Memory B cell (primary cell): ENCODE data around the gene RTP4.
A peak's percentile ranks its signal among the peaks of the same experiment; 100 is the strongest.

Experiments
- ATAC-seq: fragments of 150-1000 bp; cut with Tn5 transposase; 2 replicates; pipeline ENCODE4 v1.10.0; 2021; ENCODE audit warnings: low read depth, mild to moderate bottlenecking, moderate library complexity
- DNase-seq, 2 donors: peaks; one replicate each; pipeline ENCODE4 v3.0.0; 2022; ENCODE audit warnings: low spot score in 2 of 2
- H3K27ac Mint-ChIP-seq: one replicate; pipeline ENCODE4 v1.8.0; 2022; ENCODE audit warnings: mild to moderate bottlenecking, moderate library complexity, mixed read lengths
- H3K27me3 Mint-ChIP-seq: one replicate; pipeline ENCODE4 v1.8.0; 2022; ENCODE audit warnings: mixed read lengths
- H3K36me3 Mint-ChIP-seq: one replicate; pipeline ENCODE4 v1.8.0; 2022; ENCODE audit warnings: mild to moderate bottlenecking, mixed read lengths
- H3K4me1 Mint-ChIP-seq: one replicate; pipeline ENCODE4 v1.8.0; 2022; ENCODE audit warnings: mixed read lengths
- H3K4me3 Mint-ChIP-seq: one replicate; pipeline ENCODE4 v1.8.0; 2022; ENCODE audit warnings: mild to moderate bottlenecking, moderate library complexity, mixed read lengths
- H3K9me3 Mint-ChIP-seq: one replicate; pipeline ENCODE4 v1.8.0; 2022; ENCODE audit warnings: mixed read lengths

Gene RTP4

GRCh38 chr3:187352581-187353575 lies 15.3 kb upstream of the RTP4 start:
- H3K27me3 Mint-ChIP-seq = peaks cover 3% of the 10 kb centered on the region
- H3K36me3 Mint-ChIP-seq = no peaks in the 10 kb centered on the region
- no peak overlapping the region for H3K4me3 Mint-ChIP-seq
- no peaks in the 10 kb centered on the region for H3K9me3 Mint-ChIP-seq
- H3K27ac Mint-ChIP-seq = no peak overlapping the region
- H3K4me1 Mint-ChIP-seq = no peaks in the 10 kb centered on the region
- no peak for DNase-seq
- no peak for ATAC-seq

GRCh38 chr3:187358068-187358467 lies 10.1 kb upstream of the RTP4 start:
- H3K4me1 Mint-ChIP-seq = no peaks in the 10 kb centered on the region
- ATAC-seq (no peak), DNase-seq (no peak)
- no peaks in the 10 kb centered on the region for H3K9me3 Mint-ChIP-seq
- no peak overlapping the region for H3K4me3 Mint-ChIP-seq
- H3K27me3 Mint-ChIP-seq = no peaks in the 10 kb centered on the region
- no peaks in the 10 kb centered on the region for H3K36me3 Mint-ChIP-seq
- H3K27ac Mint-ChIP-seq = no peak overlapping the region

GRCh38 chr3:187359798-187360486 lies 8.2 kb upstream of the RTP4 start:
- Mint-ChIP-seq H3K27me3 (no peaks in the 10 kb centered on the region), H3K4me1 (no peaks in the 10 kb centered on the region), H3K27ac (no peak overlapping the region), H3K36me3 (no peaks in the 10 kb centered on the region), H3K4me3 (no peak overlapping the region), H3K9me3 (no peaks in the 10 kb centered on the region)
- DNase-seq (no peak), ATAC-seq (no peak)

- Mint-ChIP-seq H3K27ac (no peak overlapping the region), H3K9me3 (no peaks in the 10 kb centered on the region), H3K36me3 (no peaks in the 10 kb centered on the region), H3K27me3 (no peaks in the 10 kb centered on the region), H3K4me1 (no peaks in the 10 kb centered on the region), H3K4me3 (no peak overlapping the region)
- ATAC-seq (no peak), DNase-seq (no peak)
These were observed 7.6 kb upstream of the RTP4 start for GRCh38 chr3:187360596-187360995.

- Mint-ChIP-seq H3K4me1 (no peaks in the 10 kb centered on the region), H3K36me3 (no peaks in the 10 kb centered on the region), H3K9me3 (no peaks in the 10 kb centered on the region), H3K27me3 (no peaks in the 10 kb centered on the region), H3K27ac (no peak overlapping the region), H3K4me3 (no peak overlapping the region)
- DNase-seq (no peak), ATAC-seq (no peak)
These were observed 6.3 kb upstream of the RTP4 start for GRCh38 chr3:187361835-187362234.

- Mint-ChIP-seq H3K4me3 (peak overlapping the region; percentile 97), H3K9me3 (no peaks in the 10 kb centered on the region), H3K27ac (peak overlapping the region; percentile 96), H3K4me1 (peaks cover 8% of the 10 kb centered on the region), H3K36me3 (peaks cover 16% of the 10 kb centered on the region), H3K27me3 (no peaks in the 10 kb centered on the region)
- ATAC-seq (no peak), DNase-seq (peak; percentile 1 to 17)
These were observed 553 bp upstream of the RTP4 start for GRCh38 chr3:187367561-187368103.

- ATAC-seq (peak; percentile 18), DNase-seq (no peak)
- H3K27me3 Mint-ChIP-seq = no peaks in the 10 kb centered on the region
- H3K36me3 Mint-ChIP-seq = peaks cover 25% of the 10 kb centered on the region
- H3K4me3 Mint-ChIP-seq = peak overlapping the region; percentile 97
- H3K4me1 Mint-ChIP-seq = peaks cover 8% of the 10 kb centered on the region
- H3K27ac Mint-ChIP-seq = peak overlapping the region; percentile 96
- no peaks in the 10 kb centered on the region for H3K9me3 Mint-ChIP-seq
These were observed 883 bp downstream of the RTP4 start for GRCh38 chr3:187369089-187369447.

GRCh38 chr3:187370051-187370450 lies 1.9 kb downstream of the RTP4 start:
- Mint-ChIP-seq H3K27me3 (no peaks in the 10 kb centered on the region), H3K27ac (no peak overlapping the region), H3K36me3 (peaks cover 33% of the 10 kb centered on the region), H3K4me1 (peaks cover 10% of the 10 kb centered on the region), H3K9me3 (peaks cover 4% of the 10 kb centered on the region), H3K4me3 (peak overlapping the region; percentile 3)
- ATAC-seq (no peak), DNase-seq (no peak)

GRCh38 chr3:187375581-187375980 lies 7.4 kb downstream of the RTP4 start:
- H3K27me3 Mint-ChIP-seq = no peaks in the 10 kb centered on the region
- ATAC-seq (no peak), DNase-seq (no peak)
- peaks cover 4% of the 10 kb centered on the region for H3K4me1 Mint-ChIP-seq
- peaks cover 53% of the 10 kb centered on the region for H3K36me3 Mint-ChIP-seq
- H3K9me3 Mint-ChIP-seq = peaks cover 4% of the 10 kb centered on the region
- no peak overlapping the region for H3K4me3 Mint-ChIP-seq
- no peak overlapping the region for H3K27ac Mint-ChIP-seq

- Mint-ChIP-seq H3K27ac (no peak overlapping the region), H3K36me3 (peaks cover 36% of the 10 kb centered on the region), H3K4me3 (no peak overlapping the region), H3K27me3 (peaks cover 1% of the 10 kb centered on the region), H3K9me3 (peaks cover 4% of the 10 kb centered on the region), H3K4me1 (peaks cover 4% of the 10 kb centered on the region)
- no peak for DNase-seq
- no peak for ATAC-seq
These were observed 9.7 kb downstream of the RTP4 start for GRCh38 chr3:187377842-187378241.

- H3K9me3 Mint-ChIP-seq = peaks cover 2% of the 10 kb centered on the region
- DNase-seq (no peak), ATAC-seq (no peak)
- no peak overlapping the region for H3K27ac Mint-ChIP-seq
- peaks cover 3% of the 10 kb centered on the region for H3K36me3 Mint-ChIP-seq
- H3K27me3 Mint-ChIP-seq = peaks cover 18% of the 10 kb centered on the region
- H3K4me1 Mint-ChIP-seq = peaks cover 2% of the 10 kb centered on the region
- H3K4me3 Mint-ChIP-seq = no peak overlapping the region
These were observed 14.5 kb downstream of the RTP4 start for GRCh38 chr3:187382609-187383151.

GRCh38 chr3:187383246-187383645 lies 15.1 kb downstream of the RTP4 start:
- Mint-ChIP-seq H3K4me3 (no peak overlapping the region), H3K4me1 (no peaks in the 10 kb centered on the region), H3K9me3 (peaks cover 2% of the 10 kb centered on the region), H3K27ac (no peak overlapping the region), H3K27me3 (peaks cover 18% of the 10 kb centered on the region), H3K36me3 (no peaks in the 10 kb centered on the region)
- no peak for DNase-seq
- ATAC-seq = no peak

GRCh38 chr3:187385296-187385695 lies 17.1 kb downstream of the RTP4 start:
- peaks cover 18% of the 10 kb centered on the region for H3K27me3 Mint-ChIP-seq
- no peaks in the 10 kb centered on the region for H3K36me3 Mint-ChIP-seq
- ATAC-seq (no peak), DNase-seq (no peak)
- no peak overlapping the region for H3K27ac Mint-ChIP-seq
- peaks cover 2% of the 10 kb centered on the region for H3K9me3 Mint-ChIP-seq
- no peaks in the 10 kb centered on the region for H3K4me1 Mint-ChIP-seq
- no peak overlapping the region for H3K4me3 Mint-ChIP-seq

- Mint-ChIP-seq H3K27ac (no peak overlapping the region), H3K27me3 (peaks cover 12% of the 10 kb centered on the region), H3K4me3 (no peak overlapping the region), H3K9me3 (no peaks in the 10 kb centered on the region), H3K4me1 (no peaks in the 10 kb centered on the region), H3K36me3 (no peaks in the 10 kb centered on the region)
- no peak for ATAC-seq
- no peak for DNase-seq
These were observed 28.5 kb downstream of the RTP4 start for GRCh38 chr3:187396661-187397060.
